Kidney (tissue), 14 donors: ENCODE measurements around the gene ADGRG1. TPM values are rescaled to one million over a fixed set of nuclear protein-coding genes. Genes with fewer than 3 reads are reported as not detected.

Experiments used
- DNase-seq, 5 donors: peaks; one replicate each; pipeline ENCODE4 v3.0.0-alpha.2; 2013 to 2020
- FAIRE-seq: peaks from 2 replicates; lab custom pipeline; 2012; peaks lifted over from hg19 to GRCh38; lab: Jason Lieb, UNC
- H3K27ac ChIP-seq, 2 donors: one replicate each; pipeline ENCODE4 v1.7.0; 2013; ENCODE audit warnings: low read depth in 2 of 2, low read length in 2 of 2, inconsistent platforms in 1 of 2
- H3K27me3 ChIP-seq: one replicate; pipeline ENCODE4 v1.7.1; 2013; ENCODE audit warnings: low read length, inconsistent platforms; ENCODE audit not compliant: control insufficient read depth, insufficient read depth
- H3K36me3 ChIP-seq, 3 donors: one replicate each; pipeline versions ENCODE4 v1.7.0 to v1.7.1; 2013; ENCODE audit warnings: low read length in 3 of 3, control low read depth in 1 of 3, inconsistent platforms in 1 of 3; ENCODE audit not compliant: insufficient read depth in 3 of 3, control insufficient read depth in 2 of 3
- H3K4me1 ChIP-seq, 3 donors: one replicate each; pipeline versions ENCODE4 v1.7.0 to v1.7.1; 2013; ENCODE audit warnings: low read length in 3 of 3, inconsistent platforms in 1 of 3, low read depth in 1 of 3; ENCODE audit not compliant: control insufficient read depth in 2 of 3, insufficient read depth in 2 of 3
- H3K4me3 ChIP-seq, 3 donors: one replicate each; pipeline versions ENCODE4 v1.7.0 to v1.8.1; 2013; ENCODE audit warnings: low read length in 3 of 3, control low read depth in 1 of 3, inconsistent platforms in 1 of 3
- H3K9ac ChIP-seq, 3 donors: one replicate each; pipeline versions ENCODE4 v1.7.0 to v1.7.1; 2013; ENCODE audit warnings: low read length in 3 of 3, control low read depth in 1 of 3, inconsistent platforms in 1 of 3
- H3K9me3 ChIP-seq, 3 donors: one replicate each; pipeline versions ENCODE4 v1.7.0 to v1.7.1; 2013; ENCODE audit warnings: low read length in 3 of 3, control low read depth in 1 of 3, inconsistent platforms in 1 of 3; ENCODE audit not compliant: control insufficient read depth in 2 of 3, insufficient read depth in 1 of 3
- intact Hi-C: fragments of 100-400 bp; cut with DNase I; formaldehyde crosslinking; loops from one replicate; pipeline ENCODE4 v1.11.1; 2022
- polyA plus RNA-seq: library from polyadenylated mRNA; stranded (reverse); fragments of 350-450 nt; fragmentation: Illumina TruSeq; extraction: RNeasy Lipid Tissue Mini Kit (QIAGEN cat#74804); gene quantifications from one replicate; pipeline ENCODE4 v1.2.3, GENCODE V29; 2014; ENCODE audit warnings: low read depth, low replicate concordance; ENCODE audit not compliant: insufficient read depth
- total RNA-seq: library from RNA; stranded (reverse); fragmentation: NEBNext Ultra II Directional; extraction: Animal tissue kit (Norgen Biotek cat#: 25700); gene quantifications from one replicate; pipeline ENCODE4 v1.2.1, GENCODE V29; 2021
- TF ChIP-seq, protein P1 (sequence below): IDR thresholded peaks from 3 replicates; pipeline ENCODE4 v1.5.1; 2012; ENCODE audit warnings: mild to moderate bottlenecking, moderate library complexity, borderline replicate concordance; ENCODE audit not compliant: insufficient read depth; ENCODE audit errors: extremely low read depth
- donor health status: control.
- donor health status: control.
- donor health status: control.
- donor health status: control.
- donor health status: control.
- donor health status: DM: yes; HTN: yes; CAD: no.
- donor health status: Normal renal cell carcinoma (clear cell type).

The ADGRG1 gene
- total and polyA plus RNA-seq, 2 donors from 2014 or later = 188 to 351 TPM

DNA sequence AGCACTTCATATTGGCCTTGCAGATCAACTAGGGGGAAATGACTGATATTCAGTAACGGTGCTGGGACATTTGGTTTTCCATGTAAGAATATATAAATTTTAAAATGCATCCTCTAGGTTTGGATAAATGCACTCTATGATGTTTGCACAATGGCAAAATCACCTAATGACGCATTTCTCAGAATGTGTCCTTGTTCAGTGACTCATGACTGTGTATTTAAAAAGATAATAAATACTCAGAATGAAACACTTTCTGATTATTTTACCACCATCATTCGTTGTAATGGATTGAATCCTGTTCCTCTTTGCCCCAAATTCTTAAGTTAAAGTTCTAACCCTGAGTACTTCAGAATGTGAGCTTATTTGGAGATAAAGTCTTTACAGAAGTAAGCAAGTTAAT lies 17.2 kb upstream of the ADGRG1 start:
- Histone ChIP-seq H3K36me3 (no peaks in the 10 kb centered on the region), H3K9me3 (no peaks in the 10 kb centered on the region), H3K4me3 (no peak overlapping the region), H3K27me3 (no peaks in the 10 kb centered on the region), H3K27ac (no peak overlapping the region), H3K4me1 (peaks cover 0 to 8% (median 0%) of the 10 kb centered on the region in 3 donors), H3K9ac (no peak overlapping the region)
- TF ChIP-seq, protein P1, sequence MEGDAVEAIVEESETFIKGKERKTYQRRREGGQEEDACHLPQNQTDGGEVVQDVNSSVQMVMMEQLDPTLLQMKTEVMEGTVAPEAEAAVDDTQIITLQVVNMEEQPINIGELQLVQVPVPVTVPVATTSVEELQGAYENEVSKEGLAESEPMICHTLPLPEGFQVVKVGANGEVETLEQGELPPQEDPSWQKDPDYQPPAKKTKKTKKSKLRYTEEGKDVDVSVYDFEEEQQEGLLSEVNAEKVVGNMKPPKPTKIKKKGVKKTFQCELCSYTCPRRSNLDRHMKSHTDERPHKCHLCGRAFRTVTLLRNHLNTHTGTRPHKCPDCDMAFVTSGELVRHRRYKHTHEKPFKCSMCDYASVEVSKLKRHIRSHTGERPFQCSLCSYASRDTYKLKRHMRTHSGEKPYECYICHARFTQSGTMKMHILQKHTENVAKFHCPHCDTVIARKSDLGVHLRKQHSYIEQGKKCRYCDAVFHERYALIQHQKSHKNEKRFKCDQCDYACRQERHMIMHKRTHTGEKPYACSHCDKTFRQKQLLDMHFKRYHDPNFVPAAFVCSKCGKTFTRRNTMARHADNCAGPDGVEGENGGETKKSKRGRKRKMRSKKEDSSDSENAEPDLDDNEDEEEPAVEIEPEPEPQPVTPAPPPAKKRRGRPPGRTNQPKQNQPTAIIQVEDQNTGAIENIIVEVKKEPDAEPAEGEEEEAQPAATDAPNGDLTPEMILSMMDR = no peak
- intact Hi-C loops = no loop called here
- DNase-seq (no peak), FAIRE-seq (no peak)

DNA sequence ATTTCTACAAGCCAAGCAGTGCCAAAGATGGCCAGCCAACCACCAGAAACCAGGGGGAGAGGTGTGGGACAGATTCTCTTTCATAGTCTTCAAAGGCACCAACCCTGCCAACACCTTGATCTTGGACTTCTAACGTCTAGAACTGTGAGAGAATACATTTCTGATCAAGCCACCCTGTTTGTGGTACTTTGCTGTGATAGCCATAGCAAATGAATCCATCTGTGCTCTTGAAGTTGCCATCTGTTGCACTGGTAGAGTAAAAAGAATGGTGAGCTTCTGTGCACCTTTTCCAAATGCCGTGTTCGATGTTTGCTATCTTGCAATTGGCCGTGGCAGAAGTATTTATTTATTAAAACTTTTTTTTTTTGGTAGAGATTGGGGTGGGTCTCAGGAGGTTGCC lies 16.7 kb upstream of the ADGRG1 start:
- no peak overlapping the region for H3K4me3 ChIP-seq
- H3K4me1 ChIP-seq = peaks cover 0 to 5% (median 0%) of the 10 kb centered on the region in 3 donors
- TF ChIP-seq, protein P1 = no peak
- no peaks in the 10 kb centered on the region for H3K9me3 ChIP-seq
- H3K9ac ChIP-seq = no peak overlapping the region
- no peaks in the 10 kb centered on the region for H3K27me3 ChIP-seq
- intact Hi-C loops = no loop called here
- DNase-seq (peak in 2 of 5 donors; percentile 3 to 16), FAIRE-seq (no peak)
- no peaks in the 10 kb centered on the region for H3K36me3 ChIP-seq
- H3K27ac ChIP-seq = no peak overlapping the region

DNA sequence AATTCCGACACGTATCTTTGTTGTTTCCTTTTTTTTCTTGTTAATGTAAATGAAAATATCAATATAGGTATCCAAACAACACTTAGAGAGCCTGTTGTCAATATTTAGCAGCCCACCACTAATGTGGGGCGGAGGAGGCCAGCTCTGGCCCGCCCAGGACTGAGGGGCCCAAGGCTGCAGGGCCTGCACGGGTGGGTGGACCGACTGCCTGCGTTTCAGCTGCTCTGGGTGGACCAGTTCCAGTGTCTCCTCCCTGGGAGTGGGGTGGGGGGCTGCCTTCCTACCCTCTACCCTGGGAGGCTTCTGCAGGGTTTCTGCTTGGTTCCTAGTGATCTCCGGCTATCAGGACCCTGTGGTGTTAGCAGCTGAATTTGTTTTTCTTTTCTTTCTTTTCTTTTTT lies 15.9 kb upstream of the ADGRG1 start:
- intact Hi-C loops = no loop called here
- no peaks in the 10 kb centered on the region for H3K9me3 ChIP-seq
- peaks cover 0 to 5% (median under 1%) of the 10 kb centered on the region in 3 donors for H3K4me1 ChIP-seq
- H3K9ac ChIP-seq = no peak overlapping the region
- H3K4me3 ChIP-seq = no peak overlapping the region
- no peak for FAIRE-seq
- H3K27me3 ChIP-seq = no peaks in the 10 kb centered on the region
- peak in 2 of 5 donors; percentile 26 to 41 for DNase-seq
- H3K27ac ChIP-seq = no peak overlapping the region
- TF ChIP-seq, protein P1 = no peak
- no peaks in the 10 kb centered on the region for H3K36me3 ChIP-seq

DNA sequence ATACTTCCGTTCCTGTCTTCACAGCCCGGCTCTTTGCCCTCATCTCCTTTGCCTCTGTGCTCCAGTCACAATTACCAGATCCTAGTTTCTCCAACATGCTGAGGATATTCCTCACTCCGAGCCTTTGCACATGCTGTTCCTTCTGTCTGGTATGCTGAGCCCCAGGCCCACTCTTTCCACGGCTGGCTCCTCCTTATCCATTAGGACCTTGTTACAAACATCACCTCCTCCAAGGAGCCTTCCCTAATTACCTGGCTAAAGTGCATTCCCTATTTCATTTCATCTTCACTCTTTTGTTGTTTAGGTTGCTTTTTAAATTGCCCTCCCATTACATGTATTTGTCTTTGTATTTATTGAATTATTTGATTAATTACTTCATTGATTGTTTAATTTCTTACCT lies 14.9 kb upstream of the ADGRG1 start:
- intact Hi-C loops = no loop called here
- no peaks in the 10 kb centered on the region for H3K36me3 ChIP-seq
- H3K27me3 ChIP-seq = no peaks in the 10 kb centered on the region
- no peak overlapping the region for H3K9ac ChIP-seq
- TF ChIP-seq, protein P1 = no peak
- no peak overlapping the region for H3K4me3 ChIP-seq
- H3K27ac ChIP-seq = no peak overlapping the region
- H3K4me1 ChIP-seq = peaks cover 0 to 11% (median 11%) of the 10 kb centered on the region in 3 donors
- H3K9me3 ChIP-seq = no peaks in the 10 kb centered on the region
- FAIRE-seq (no peak), DNase-seq (peak in 1 of 5 donors; percentile 8)
